Memory B cell (primary cell): Measurements from ENCODE around the gene ABHD12.

Source experiments
- ATAC-seq: fragments of 150-1000 bp; cut with Tn5 transposase; 2 replicates; pipeline ENCODE4 v1.10.0; 2021; ENCODE audit warnings: low read depth, mild to moderate bottlenecking, moderate library complexity
- DNase-seq, 2 donors: peaks; one replicate each; pipeline ENCODE4 v3.0.0; 2022; ENCODE audit warnings: low spot score in 2 of 2
- H3K27ac Mint-ChIP-seq: one replicate; pipeline ENCODE4 v1.8.0; 2022; ENCODE audit warnings: mild to moderate bottlenecking, moderate library complexity, mixed read lengths
- H3K27me3 Mint-ChIP-seq: one replicate; pipeline ENCODE4 v1.8.0; 2022; ENCODE audit warnings: mixed read lengths
- H3K36me3 Mint-ChIP-seq: one replicate; pipeline ENCODE4 v1.8.0; 2022; ENCODE audit warnings: mild to moderate bottlenecking, mixed read lengths
- H3K4me1 Mint-ChIP-seq: one replicate; pipeline ENCODE4 v1.8.0; 2022; ENCODE audit warnings: mixed read lengths
- H3K4me3 Mint-ChIP-seq: one replicate; pipeline ENCODE4 v1.8.0; 2022; ENCODE audit warnings: mild to moderate bottlenecking, moderate library complexity, mixed read lengths
- H3K9me3 Mint-ChIP-seq: one replicate; pipeline ENCODE4 v1.8.0; 2022; ENCODE audit warnings: mixed read lengths

The ABHD12 gene

DNA sequence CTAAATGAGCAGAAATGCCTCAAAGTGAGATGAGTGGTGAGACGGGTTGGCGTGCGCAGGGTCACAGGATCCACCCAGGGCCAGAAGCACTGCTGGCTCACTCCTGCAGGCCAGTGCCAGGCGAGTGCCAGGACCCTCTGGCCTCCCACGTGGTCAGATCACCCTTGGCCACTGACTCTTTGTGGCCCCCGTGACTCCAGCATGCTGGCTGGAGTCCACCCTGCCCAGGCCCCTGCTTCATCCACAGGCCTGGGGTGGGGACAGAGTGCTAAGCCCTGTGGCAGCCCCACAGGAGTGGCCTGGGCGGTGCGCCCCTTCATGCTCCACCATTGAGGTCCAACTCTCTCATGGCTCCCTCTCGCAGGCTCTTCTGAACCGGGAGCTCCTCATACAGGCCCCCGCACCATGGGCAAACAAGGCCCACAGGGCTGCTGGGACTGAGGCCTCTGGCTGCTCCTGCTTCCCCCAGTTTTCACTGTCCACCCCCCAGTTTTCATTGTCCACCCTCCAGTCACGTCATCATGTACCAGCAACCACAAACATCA is 61.6 kb downstream of the ABHD12 start:
- Mint-ChIP-seq H3K4me3 (no peak overlapping the region), H3K36me3 (peaks cover 11% of the 10 kb centered on the region), H3K4me1 (peaks cover 12% of the 10 kb centered on the region), H3K9me3 (peaks cover 3% of the 10 kb centered on the region), H3K27me3 (no peaks in the 10 kb centered on the region), H3K27ac (peak overlapping the region; percentile 3)
- DNase-seq (no peak), ATAC-seq (no peak)

DNA sequence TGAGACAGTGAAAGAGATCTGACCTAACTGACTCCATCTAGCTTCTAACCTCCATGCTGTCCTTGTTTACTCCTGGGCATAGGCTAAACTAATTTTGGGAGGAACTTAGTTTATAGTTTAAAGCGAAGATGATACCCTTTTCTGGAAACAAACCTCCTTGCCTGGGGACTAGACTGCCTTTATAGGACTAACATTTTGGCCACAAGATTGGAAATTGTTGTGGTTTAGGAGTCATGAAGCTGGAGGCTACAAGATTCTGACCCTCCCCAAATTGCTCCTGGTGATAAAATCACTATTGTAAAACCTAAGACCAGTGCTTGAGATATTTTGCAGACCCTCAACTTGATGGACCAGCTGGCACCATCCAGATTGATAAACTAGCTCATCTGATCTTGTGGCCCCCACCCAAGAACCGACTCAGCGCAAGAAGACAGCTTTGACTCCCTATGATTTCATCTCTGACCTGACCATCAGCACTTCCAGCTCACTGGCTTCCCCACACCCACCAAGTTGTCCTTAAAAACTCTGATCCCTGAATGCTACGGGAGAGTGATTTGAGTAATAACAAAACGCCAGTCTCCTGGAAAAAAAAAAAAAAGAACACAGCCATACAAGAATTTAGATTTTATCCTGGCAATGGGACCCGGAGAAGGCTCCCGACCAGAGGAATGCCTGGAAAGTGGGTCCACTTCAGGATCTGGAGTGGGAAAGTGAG is 63.0 kb downstream of the ABHD12 start:
- no peak for ATAC-seq

DNA sequence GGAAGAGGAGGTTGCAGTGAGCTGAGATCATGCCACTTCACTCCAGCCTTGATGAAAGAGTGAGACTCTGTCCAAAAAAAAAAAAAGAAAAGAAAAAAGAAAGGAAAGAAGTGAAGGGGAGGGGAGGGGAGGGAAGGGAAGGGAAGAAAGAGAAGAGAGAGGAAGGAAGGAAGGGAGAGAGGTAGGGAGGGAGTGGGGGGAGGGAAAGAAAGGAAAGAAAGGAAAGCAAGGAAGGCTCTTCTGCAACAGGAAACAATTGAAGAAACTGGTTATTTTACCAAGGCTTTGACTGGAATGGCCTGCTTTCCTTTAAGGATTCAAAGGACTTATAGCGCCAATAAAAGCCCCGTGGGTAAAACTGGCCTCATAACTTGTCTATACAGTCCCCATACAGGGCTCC is 64.6 kb downstream of the ABHD12 start:
- Mint-ChIP-seq H3K27ac (no peak overlapping the region), H3K27me3 (no peaks in the 10 kb centered on the region), H3K4me1 (peaks cover 20% of the 10 kb centered on the region), H3K9me3 (peaks cover under 1% of the 10 kb centered on the region), H3K4me3 (no peak overlapping the region), H3K36me3 (peaks cover 19% of the 10 kb centered on the region)
- ATAC-seq (no peak), DNase-seq (no peak)

More for the DNA sequence above, 63.0 kb downstream of the ABHD12 start:
- no peak for DNase-seq
- Mint-ChIP-seq H3K9me3 (peaks cover 1% of the 10 kb centered on the region), H3K36me3 (peaks cover 16% of the 10 kb centered on the region), H3K27ac (no peak overlapping the region), H3K27me3 (no peaks in the 10 kb centered on the region), H3K4me1 (peaks cover 21% of the 10 kb centered on the region), H3K4me3 (no peak overlapping the region)

DNA sequence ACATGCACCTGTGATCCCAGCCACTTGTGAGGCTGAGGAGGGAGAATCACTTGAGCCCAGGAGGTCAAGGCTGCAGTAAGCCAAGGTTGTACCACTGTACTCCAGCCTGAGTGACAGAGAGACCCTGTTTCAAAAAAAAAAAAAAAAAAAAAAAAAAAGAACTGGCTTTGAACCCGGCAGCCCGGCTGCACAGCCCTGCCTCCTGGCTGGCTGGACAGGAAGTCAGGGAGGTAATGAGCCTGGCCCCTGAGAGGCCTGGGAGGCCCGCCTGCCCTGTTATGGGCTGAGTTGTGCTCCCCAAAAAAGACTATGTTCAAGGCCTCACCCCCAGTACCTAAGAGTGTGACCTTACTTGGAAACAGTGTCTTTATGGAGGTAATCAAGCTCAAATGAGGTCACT is 65.6 kb downstream of the ABHD12 start:
- Mint-ChIP-seq H3K36me3 (peaks cover 18% of the 10 kb centered on the region), H3K27me3 (no peaks in the 10 kb centered on the region), H3K27ac (no peak overlapping the region), H3K9me3 (no peaks in the 10 kb centered on the region), H3K4me3 (no peak overlapping the region), H3K4me1 (peaks cover 19% of the 10 kb centered on the region)
- ATAC-seq (no peak), DNase-seq (no peak)

DNA sequence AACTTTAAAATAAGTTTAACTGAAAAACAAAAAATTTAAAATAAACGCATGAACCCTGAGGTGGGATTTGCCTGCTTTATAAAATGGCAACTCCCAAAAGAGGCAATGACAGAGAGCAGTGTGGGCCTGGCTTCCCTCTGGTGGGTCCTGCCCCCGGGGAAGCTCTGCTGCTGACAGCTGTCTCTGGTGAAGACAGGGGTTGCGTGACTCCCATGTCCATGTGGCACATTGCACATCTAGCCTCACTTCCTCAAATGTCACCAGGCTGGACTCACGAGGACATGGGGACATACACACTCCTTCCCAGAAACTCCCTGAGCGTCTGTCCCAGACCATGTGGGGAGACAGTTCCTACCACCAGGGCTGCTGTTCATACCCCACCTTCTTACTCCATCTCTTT is 66.2 kb downstream of the ABHD12 start:
- H3K9me3 Mint-ChIP-seq = no peaks in the 10 kb centered on the region
- peaks cover 15% of the 10 kb centered on the region for H3K36me3 Mint-ChIP-seq
- H3K4me1 Mint-ChIP-seq = peaks cover 21% of the 10 kb centered on the region
- no peak overlapping the region for H3K4me3 Mint-ChIP-seq
- DNase-seq (no peak), ATAC-seq (no peak)
- H3K27ac Mint-ChIP-seq = no peak overlapping the region
- no peaks in the 10 kb centered on the region for H3K27me3 Mint-ChIP-seq

DNA sequence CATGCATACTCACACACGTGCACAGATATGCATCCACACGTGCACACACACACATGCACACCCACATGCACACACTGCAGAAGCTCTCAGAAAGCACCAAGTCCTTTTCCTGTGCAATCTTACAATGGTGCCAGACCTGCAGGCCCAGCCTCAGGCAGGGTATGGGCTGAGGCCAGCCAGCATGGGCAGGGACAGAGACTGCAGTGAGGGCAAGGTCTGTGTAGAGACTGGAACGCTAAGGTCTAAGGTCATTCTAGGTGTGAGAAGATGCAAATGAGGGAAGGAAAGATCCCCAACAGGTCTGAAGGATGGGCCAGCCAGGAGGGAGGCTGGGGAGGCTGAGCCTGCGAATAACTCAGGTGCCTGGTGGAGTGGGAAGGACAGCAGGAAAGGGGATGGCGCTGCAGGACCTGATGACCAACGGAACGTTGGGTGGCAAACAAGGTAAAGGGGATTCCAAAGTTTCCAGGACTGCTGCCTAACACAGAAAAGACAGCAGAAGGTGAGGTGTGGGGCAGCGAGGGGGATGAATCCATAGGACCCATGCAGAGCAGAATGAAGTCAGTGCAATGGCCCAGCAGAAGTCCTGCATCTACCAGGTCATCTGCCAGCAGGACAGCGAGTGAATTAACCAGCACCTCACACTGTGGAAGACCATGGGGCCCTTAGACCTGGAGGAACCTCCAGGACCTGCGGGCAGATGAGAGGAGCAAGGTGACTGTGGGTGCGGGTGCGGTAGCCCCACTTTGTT is 67.0 kb downstream of the ABHD12 start:
- ATAC-seq (no peak), DNase-seq (no peak)
- H3K4me3 Mint-ChIP-seq = no peak overlapping the region
- peaks cover 13% of the 10 kb centered on the region for H3K36me3 Mint-ChIP-seq
- peaks cover 27% of the 10 kb centered on the region for H3K4me1 Mint-ChIP-seq
- H3K27ac Mint-ChIP-seq = peak overlapping the region; percentile 81
- no peaks in the 10 kb centered on the region for H3K9me3 Mint-ChIP-seq
- no peaks in the 10 kb centered on the region for H3K27me3 Mint-ChIP-seq

DNA sequence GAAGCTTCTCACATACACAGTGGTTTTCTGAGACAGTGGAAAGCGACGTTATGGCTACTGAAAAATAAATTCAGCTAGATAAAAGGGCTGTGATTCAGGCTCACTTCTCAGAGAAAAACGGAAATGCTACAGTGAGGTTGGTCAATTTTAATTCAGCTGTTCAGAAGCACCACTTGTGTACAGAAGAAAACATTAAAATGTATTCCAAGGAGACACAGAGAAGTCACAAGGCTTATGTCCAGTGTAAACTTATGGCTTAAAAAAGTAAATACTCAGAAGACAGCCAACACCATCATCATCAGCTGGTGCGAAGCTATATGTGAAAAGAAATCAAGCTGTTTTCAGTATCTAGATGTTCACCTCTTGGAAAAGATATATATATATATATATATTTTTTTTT is 68.6 kb downstream of the ABHD12 start:
- DNase-seq = no peak
- Mint-ChIP-seq H3K4me3 (no peak overlapping the region), H3K27me3 (no peaks in the 10 kb centered on the region), H3K36me3 (peaks cover 13% of the 10 kb centered on the region), H3K9me3 (no peaks in the 10 kb centered on the region), H3K4me1 (peaks cover 37% of the 10 kb centered on the region), H3K27ac (no peak overlapping the region)
- ATAC-seq = no peak

DNA sequence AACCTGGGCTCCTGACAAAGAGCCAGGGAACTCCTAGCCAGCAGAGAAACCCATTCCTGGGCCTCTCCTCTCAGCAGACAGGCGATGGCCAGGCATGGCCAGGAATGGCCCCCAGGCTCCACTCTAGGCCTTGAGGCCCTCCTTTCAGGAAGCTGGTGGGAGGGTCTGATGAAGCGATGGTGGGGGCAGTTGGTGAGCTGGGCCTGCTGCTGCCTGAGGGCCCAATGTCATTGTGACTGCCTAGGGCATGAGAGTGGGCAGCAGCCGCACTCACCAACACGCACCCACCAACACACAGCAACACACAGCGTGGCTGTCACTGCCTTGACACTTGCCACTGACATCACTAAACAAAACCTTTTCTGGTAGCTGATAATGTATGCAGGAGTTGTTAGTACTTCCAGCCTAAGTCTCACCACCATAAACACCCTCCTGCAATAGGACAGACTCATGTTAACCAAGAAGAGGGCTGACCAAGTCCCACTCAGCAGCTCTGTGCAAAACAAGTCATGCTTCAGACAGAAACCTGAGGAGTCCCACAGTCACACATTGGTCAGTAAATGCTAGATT is 69.3 kb downstream of the ABHD12 start:
- H3K36me3 Mint-ChIP-seq = peaks cover 13% of the 10 kb centered on the region
- H3K4me1 Mint-ChIP-seq = peaks cover 37% of the 10 kb centered on the region
- no peaks in the 10 kb centered on the region for H3K27me3 Mint-ChIP-seq
- no peaks in the 10 kb centered on the region for H3K9me3 Mint-ChIP-seq
- DNase-seq (no peak), ATAC-seq (no peak)
- no peak overlapping the region for H3K27ac Mint-ChIP-seq
- H3K4me3 Mint-ChIP-seq = no peak overlapping the region

DNA sequence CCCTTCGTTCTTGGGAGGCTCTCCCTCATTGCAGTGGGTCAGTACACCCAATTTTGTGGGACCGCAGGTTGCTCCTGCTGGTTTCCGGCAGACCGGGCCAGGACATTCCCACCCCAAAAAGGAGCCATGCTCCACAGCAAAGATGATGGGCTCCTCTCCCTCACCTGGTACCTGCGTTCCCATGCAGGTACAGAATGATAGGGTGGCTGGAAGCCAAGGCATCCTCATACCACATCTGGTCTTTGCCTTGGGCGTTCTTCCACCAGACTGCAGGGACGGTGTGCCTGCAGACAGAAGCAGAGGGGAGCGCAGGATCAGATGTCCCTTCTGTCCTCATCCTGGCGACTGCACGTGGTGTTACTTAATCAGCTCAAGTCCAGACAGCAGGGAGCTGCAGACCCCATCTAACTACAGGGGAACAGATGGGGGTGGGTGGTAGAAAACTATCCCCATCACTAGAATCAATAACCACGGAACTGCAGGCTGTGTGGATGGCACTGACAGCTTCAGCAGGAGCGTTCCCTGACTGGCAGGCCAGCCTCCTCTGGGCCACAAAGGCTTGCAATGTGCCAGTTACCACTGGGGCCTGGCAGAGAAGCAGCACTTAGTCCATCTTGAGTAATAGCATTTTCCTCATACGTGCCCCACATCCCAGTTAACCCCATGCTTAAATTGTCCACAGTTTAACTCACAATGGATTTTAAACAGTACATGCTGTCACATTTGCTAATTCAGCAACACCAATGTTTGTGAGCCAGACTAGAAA is 70.4 kb downstream of the ABHD12 start:
- Mint-ChIP-seq H3K4me1 (peaks cover 35% of the 10 kb centered on the region), H3K4me3 (peak overlapping the region; percentile 8), H3K36me3 (peaks cover 15% of the 10 kb centered on the region), H3K27ac (no peak overlapping the region), H3K9me3 (no peaks in the 10 kb centered on the region), H3K27me3 (no peaks in the 10 kb centered on the region)
- ATAC-seq (no peak), DNase-seq (no peak)

DNA sequence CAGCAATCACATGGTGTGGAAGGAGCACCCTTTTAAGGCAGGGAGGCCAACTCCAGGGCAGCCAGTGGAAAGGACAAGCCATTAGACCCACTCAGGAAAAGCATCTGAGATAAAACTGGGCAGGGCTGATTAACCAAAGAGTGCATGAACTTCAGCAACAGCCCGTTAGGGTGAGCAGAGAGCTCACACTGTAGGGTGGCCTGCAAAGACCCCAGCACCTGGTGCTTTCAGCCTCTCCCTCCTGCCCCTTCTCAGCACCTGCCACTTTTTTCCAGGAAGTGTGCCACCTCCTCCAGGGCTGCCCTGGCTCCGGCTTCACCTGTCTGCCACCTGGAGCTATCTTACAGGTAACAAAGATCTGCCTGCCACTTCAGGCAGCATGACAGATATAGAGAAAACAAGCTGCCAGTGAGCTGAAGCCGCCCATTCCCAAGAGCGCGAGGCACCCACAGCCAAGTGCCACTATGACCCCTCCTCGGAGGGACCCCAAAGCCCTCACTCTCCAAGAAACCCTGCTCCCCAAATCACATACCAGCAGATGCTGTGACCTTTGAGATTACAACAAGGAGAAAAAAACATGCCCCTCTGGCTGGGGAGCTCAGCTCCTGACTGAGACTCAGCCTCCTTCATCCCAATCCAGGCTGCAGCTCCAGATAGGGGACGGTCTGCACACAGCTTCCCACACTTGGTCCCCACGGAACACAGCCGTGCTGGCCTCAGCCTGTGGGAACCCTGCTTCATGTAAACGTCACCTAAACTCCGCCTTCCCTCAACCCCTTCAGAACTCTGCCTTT is 71.2 kb downstream of the ABHD12 start:
- Mint-ChIP-seq H3K36me3 (peaks cover 14% of the 10 kb centered on the region), H3K4me1 (peaks cover 32% of the 10 kb centered on the region), H3K27me3 (no peaks in the 10 kb centered on the region), H3K4me3 (peak overlapping the region; percentile 8), H3K27ac (no peak overlapping the region), H3K9me3 (no peaks in the 10 kb centered on the region)
- DNase-seq = no peak
- ATAC-seq = no peak

DNA sequence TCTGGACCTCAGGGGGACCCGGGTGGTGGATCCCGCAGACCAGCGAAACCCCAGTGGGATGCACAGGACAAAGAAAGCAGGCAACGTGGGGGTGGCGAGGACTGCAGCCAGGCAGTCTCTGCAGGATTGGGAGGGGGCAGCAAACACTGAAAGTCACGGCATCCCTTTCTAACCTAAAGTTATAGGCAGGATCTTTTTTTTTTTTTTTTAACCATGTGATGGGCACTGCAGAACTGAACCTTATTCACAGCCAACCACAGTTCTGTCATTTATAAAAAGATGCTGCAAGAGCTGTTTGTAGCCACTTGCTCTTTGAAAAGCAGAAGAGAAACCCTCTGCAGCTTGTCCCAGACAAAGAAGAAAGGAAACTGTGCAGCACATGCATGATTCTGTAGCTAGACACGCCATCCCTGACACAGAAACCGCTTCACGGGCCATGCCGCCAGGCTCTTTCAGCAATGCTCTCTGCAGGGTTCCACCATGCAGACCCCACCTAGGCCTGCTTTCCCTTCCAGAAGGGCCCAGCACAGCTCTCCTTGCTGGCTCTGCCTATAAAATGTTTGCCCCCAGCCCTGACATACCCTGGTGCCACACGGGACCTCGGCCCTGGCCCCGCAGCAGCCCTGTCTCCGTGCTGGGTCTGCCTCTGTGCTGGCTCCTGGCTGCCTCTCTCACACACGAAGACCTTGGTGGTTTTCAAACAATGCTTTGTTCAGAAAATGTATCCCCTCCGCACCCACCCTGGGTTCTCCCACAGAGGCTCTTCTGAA is 72.0 kb downstream of the ABHD12 start:
- Mint-ChIP-seq H3K9me3 (no peaks in the 10 kb centered on the region), H3K27me3 (no peaks in the 10 kb centered on the region), H3K36me3 (peaks cover 14% of the 10 kb centered on the region), H3K4me1 (peaks cover 28% of the 10 kb centered on the region), H3K27ac (no peak overlapping the region), H3K4me3 (peak overlapping the region; percentile 37)
- ATAC-seq (peak; percentile 97), DNase-seq (peak; percentile 25 to 45)

DNA sequence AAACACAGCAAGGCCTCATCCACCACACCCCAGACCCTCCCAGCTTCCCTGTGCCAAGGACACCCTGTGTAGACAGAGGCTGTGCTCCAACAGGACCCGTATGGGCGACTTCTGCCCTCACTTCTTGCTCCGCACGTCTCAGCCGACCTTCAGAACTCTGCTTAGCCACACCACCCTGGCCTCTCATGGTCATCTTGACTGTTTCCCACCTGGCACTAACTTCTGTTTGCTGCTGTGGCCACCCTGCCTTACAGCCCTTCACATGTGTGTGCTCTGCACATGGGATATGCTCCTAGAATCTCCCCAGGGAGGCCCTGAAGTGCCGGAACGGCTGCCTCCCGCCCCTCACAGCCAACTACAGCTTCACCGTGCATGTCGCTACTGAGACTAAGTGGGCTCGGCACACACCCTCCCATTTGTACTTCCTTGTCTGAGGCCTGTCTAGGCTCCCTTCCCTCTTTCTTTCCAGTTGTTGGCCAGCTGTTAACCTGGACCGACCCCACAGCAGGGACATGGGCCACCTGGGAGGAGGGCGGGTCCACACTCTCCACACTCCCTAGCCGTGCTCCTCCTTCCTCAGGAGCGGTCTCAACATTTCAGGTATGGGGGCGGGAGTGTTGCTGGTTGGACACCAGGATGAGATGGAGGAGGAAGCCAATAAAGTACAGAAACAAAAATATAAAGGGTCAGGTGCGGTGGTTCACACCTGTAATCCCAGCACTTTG is 73.1 kb downstream of the ABHD12 start:
- peaks cover 23% of the 10 kb centered on the region for H3K4me1 Mint-ChIP-seq
- H3K4me3 Mint-ChIP-seq = no peak overlapping the region
- no peak for ATAC-seq

More for the DNA sequence above, 73.1 kb downstream of the ABHD12 start:
- peaks cover 7% of the 10 kb centered on the region for H3K36me3 Mint-ChIP-seq
- H3K27ac Mint-ChIP-seq = no peak overlapping the region
- no peaks in the 10 kb centered on the region for H3K9me3 Mint-ChIP-seq
- no peak for DNase-seq
- H3K27me3 Mint-ChIP-seq = no peaks in the 10 kb centered on the region
